Fibroblast of the aortic adventitia (primary cell): ENCODE measurements around the gene KLHL13. TPM values are rescaled to one million over a fixed set of nuclear protein-coding genes. Genes with fewer than 3 reads are reported as not detected.

Experiments used
- DNase-seq: peaks from one replicate; pipeline ENCODE4 v3.0.0-alpha.2; 2010; ENCODE audit warnings: low read depth
- H3K4me3 ChIP-seq: 2 replicates; pipeline ENCODE4 v1.5.1; 2011; ENCODE audit warnings: low read depth, mild to moderate bottlenecking, control low read depth, low read length, moderate library complexity
- total RNA-seq: library from RNA; depleted of rRNA; stranded (reverse); fragments of >200 nt; gene quantifications from 2 replicates; pipeline ENCODE4 v1.2.3, GENCODE V29; 2012; ENCODE audit warnings: low replicate concordance
- TF ChIP-seq, protein P1 (sequence below): IDR thresholded peaks from 2 replicates; pipeline ENCODE4 v1.5.1; 2011; ENCODE audit warnings: mild to moderate bottlenecking, low read length, control low read depth, inconsistent platforms; ENCODE audit not compliant: insufficient read depth

The KLHL13 gene
- total RNA-seq, 1 donor: 7.2 TPM

DNA sequence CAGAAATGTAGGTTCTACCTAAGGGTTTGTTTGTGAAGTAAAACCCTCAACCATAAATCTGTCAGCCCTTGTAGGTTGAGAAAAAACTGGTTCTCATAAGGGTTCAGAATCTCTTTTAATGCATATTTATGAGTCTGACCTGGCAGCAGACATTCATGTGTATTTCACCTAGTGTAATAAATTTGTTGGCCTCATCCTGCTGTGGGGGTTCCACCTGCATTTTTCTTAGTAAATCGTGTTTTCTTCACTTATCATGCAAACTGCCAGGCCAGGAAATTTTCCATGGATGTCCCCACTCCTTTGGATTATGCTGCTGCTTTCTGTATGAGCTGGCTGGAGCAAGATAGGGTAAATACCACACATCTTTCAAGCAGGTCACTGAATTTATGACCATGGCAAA, 42.4 kb downstream of the KLHL13 start:
- no peak overlapping the region for H3K4me3 ChIP-seq
- no peak for DNase-seq
- TF ChIP-seq, protein P1, sequence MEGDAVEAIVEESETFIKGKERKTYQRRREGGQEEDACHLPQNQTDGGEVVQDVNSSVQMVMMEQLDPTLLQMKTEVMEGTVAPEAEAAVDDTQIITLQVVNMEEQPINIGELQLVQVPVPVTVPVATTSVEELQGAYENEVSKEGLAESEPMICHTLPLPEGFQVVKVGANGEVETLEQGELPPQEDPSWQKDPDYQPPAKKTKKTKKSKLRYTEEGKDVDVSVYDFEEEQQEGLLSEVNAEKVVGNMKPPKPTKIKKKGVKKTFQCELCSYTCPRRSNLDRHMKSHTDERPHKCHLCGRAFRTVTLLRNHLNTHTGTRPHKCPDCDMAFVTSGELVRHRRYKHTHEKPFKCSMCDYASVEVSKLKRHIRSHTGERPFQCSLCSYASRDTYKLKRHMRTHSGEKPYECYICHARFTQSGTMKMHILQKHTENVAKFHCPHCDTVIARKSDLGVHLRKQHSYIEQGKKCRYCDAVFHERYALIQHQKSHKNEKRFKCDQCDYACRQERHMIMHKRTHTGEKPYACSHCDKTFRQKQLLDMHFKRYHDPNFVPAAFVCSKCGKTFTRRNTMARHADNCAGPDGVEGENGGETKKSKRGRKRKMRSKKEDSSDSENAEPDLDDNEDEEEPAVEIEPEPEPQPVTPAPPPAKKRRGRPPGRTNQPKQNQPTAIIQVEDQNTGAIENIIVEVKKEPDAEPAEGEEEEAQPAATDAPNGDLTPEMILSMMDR: no peak

GRCh38 chrX:118066867-118067515, 49.6 kb downstream of the KLHL13 start:
- DNase-seq: no peak
- TF ChIP-seq, protein P1: no peak
- H3K4me3 ChIP-seq: no peak overlapping the region

- TF ChIP-seq, protein P1: no peak
Measured at GRCh38 chrX:118062817-118063615, 53.6 kb downstream of the KLHL13 start.

DNA sequence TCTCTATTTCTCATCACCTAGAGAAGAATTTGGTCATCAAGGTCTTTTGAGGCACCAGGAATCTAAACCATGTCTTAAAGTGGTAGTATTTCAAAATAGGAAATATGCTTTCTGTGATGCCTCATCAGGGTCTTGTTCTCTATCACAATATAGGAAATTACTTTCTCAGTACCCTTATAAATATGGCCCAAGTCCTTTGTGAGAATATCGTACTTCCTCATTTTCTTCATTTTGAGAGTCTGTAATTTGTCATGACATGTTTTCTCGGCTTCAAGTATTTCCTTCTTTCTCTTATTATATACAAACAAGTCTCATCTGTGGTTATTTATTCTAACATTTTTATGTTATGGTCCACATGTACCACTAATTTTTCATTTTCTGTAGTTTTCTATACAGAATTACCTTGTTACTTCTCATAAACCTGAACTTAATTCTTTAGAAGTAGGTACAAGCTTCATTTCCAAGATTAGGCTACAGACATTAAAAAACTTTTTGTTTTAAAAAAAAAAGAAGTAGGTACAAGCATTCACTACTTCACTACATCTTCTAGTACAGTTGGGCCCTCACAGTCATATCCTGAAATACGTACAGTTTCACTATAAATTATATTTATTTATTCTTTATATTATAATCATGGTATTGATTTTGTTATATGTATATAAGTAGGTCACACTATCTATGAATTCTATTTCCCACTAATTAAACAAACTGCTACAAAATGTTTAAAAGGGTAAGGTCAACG, 54.4 kb downstream of the KLHL13 start:
- no peak for DNase-seq
- H3K4me3 ChIP-seq: no peak overlapping the region
- TF ChIP-seq, protein P1: no peak

More at GRCh38 chrX:118062817-118063615, 53.6 kb downstream of the KLHL13 start:
- H3K4me3 ChIP-seq: no peak overlapping the region
- DNase-seq: no peak

DNA sequence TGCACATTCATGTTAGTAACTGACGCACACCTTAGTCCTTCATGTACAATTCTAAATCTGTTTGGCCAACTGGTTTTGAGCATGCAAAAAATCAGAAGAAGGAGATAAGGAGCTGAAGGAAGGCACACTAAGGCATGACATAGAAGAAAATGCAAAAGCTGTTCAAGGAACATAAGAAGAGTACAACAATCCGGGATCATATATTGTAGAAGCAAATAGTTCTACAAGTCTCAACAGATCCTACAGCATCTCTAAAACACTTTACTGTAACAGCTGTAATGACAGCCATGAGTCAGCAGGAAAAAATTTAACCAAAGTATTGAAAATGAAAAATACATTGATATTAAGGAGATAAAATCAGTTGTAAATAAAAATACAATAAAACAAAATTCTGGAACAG, 57.7 kb downstream of the KLHL13 start:
- H3K4me3 ChIP-seq: no peak overlapping the region
- DNase-seq: no peak
- TF ChIP-seq, protein P1: no peak

DNA sequence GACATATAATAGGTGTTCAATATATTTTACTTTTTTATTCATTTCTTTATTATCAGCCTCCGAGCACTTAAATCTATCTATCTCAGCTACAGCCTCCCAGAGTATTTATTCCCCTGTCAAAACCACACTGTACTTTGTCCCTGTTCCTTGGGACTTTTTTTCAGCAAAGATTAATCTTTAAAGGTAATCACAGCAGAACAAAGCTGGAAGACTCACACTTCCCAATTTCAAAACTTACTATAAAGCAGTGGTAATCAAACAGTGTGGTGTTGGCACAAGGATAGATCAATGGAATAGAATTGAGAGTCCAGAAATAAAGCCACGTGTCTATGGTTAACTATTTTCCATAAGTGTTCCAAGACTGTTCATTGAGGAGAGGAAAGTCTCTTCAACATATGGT, 59.7 kb downstream of the KLHL13 start:
- TF ChIP-seq, protein P1: no peak
- H3K4me3 ChIP-seq: no peak overlapping the region
- no peak for DNase-seq
